ENCODE results near the gene CHST3. TPM values are rescaled to one million over a fixed set of nuclear protein-coding genes. Genes with fewer than 3 reads are reported as not detected.

CHST3 gene
- total and polyA plus RNA-seq, 2 experiments from 2014 or later: 0.94 to 8.3 TPM

- H3K9me2 ChIP-seq (ENCODE audit: insufficient read depth): no peaks in the 10 kb centered on the region
- no peaks in the 10 kb centered on the region for H3K79me2 ChIP-seq (replicated peaks; ENCODE audit: insufficient read depth)
- H3K4me3 ChIP-seq: no peak overlapping the region
- no peak overlapping the region for H2AFZ ChIP-seq
- DNase-seq (ENCODE audit: low spot score): no peak
- Mint-ChIP-seq H3K4me1 (peaks cover 11% of the 10 kb centered on the region), H3K27me3 (ENCODE audit: insufficient read depth, low read depth, poor library complexity) (peaks cover 8% of the 10 kb centered on the region), H3K4me3 (no peak overlapping the region), H3K36me3 (ENCODE audit: low read depth) (no peaks in the 10 kb centered on the region), H3K9me3 (no peaks in the 10 kb centered on the region), H3K27ac (no peak overlapping the region)
- H3K27ac ChIP-seq (ENCODE audit: low read depth): no peak overlapping the region
- no peak for ATAC-seq
- no peak for TF ChIP-seq NANOG (IDR thresholded peaks at IDR 0.05; ENCODE audit: borderline replicate concordance)
- no peak for TF ChIP-seq JUNB (IDR thresholded peaks at IDR 0.05; ENCODE audit: unreplicated experiment)
- no peak for TF ChIP-seq STAT1 (IDR thresholded peaks at IDR 0.05; ENCODE audit: unreplicated experiment)
- H3F3A ChIP-seq (replicated peaks; ENCODE audit: low read depth): no peaks in the 10 kb centered on the region
- no peaks in the 10 kb centered on the region for H3K27me3 ChIP-seq (ENCODE audit: insufficient read depth)
- no peaks in the 10 kb centered on the region for H3K36me3 ChIP-seq (ENCODE audit: insufficient read depth)
- no peaks in the 10 kb centered on the region for H3K4me1 ChIP-seq (ENCODE audit: insufficient read depth)
- H4K20me1 ChIP-seq (replicated peaks; ENCODE audit: insufficient read depth): no peaks in the 10 kb centered on the region
- no peak overlapping the region for H3K4me2 ChIP-seq
Measured at GRCh38 chr10:72034761-72035160, 70.6 kb downstream of the CHST3 start.

GRCh38 chr10:72035252-72035887 lies 71.2 kb downstream of the CHST3 start:
- Histone ChIP-seq H3K9me2 (ENCODE audit: insufficient read depth) (no peaks in the 10 kb centered on the region), H3K4me1 (ENCODE audit: insufficient read depth) (no peaks in the 10 kb centered on the region), H3K4me2 (no peak overlapping the region), H3K79me2 (replicated peaks; ENCODE audit: insufficient read depth) (no peaks in the 10 kb centered on the region), H3K36me3 (ENCODE audit: insufficient read depth) (no peaks in the 10 kb centered on the region), H3F3A (replicated peaks; ENCODE audit: low read depth) (no peaks in the 10 kb centered on the region), H3K4me3 (no peak overlapping the region), H4K20me1 (replicated peaks; ENCODE audit: insufficient read depth) (no peaks in the 10 kb centered on the region), H3K27ac (ENCODE audit: low read depth) (no peak overlapping the region), H2AFZ (no peak overlapping the region), H3K27me3 (ENCODE audit: insufficient read depth) (no peaks in the 10 kb centered on the region)
- no peak for ATAC-seq
- no peaks in the 10 kb centered on the region for H3K9me3 Mint-ChIP-seq
- H3K36me3 Mint-ChIP-seq (ENCODE audit: low read depth): no peaks in the 10 kb centered on the region
- H3K4me1 Mint-ChIP-seq: peaks cover 11% of the 10 kb centered on the region
- peaks cover 8% of the 10 kb centered on the region for H3K27me3 Mint-ChIP-seq (ENCODE audit: insufficient read depth, low read depth, poor library complexity)
- no peak overlapping the region for H3K4me3 Mint-ChIP-seq
- no peak overlapping the region for H3K27ac Mint-ChIP-seq
- DNase-seq (ENCODE audit: low spot score): no peak
- no peak for TF ChIP-seq ZNF331 (CRISPR knock-in tag; IDR thresholded peaks at IDR 0.05; ENCODE audit: low read depth)
- no peak for TF ChIP-seq NANOG (IDR thresholded peaks at IDR 0.05; ENCODE audit: borderline replicate concordance)
- no peak for TF ChIP-seq ETS1 (IDR thresholded peaks at IDR 0.05)
- TF ChIP-seq REST (IDR thresholded peaks at IDR 0.05; ENCODE audit: unreplicated experiment): no peak
- TF ChIP-seq CTCF (conservative IDR thresholded peaks at IDR 0.05; ENCODE audit: low read depth in 2 of 2): no peak
- TF ChIP-seq JUNB (IDR thresholded peaks at IDR 0.05; ENCODE audit: unreplicated experiment): no peak
- TF ChIP-seq EZH2phosphoT487 (IDR thresholded peaks at IDR 0.05; ENCODE audit: unreplicated experiment): no peak

Data from GM23338 (cell line).